Endometrial microvascular endothelial cells (primary cell): Measurements from ENCODE around the gene NACC2. TPM values are rescaled to one million over a fixed set of nuclear protein-coding genes. Genes with fewer than 3 reads are reported as not detected.

Experiments
- in situ Hi-C: cut with HindIII; loops from 2 replicates; pipeline ENCODE4 v1.10.0; 2017; ENCODE audit warnings: low sequenced_read_pairs, low pct_unique_long_range_greater_than_20kb; ENCODE audit errors: inconsistent ontology term
- total RNA-seq: library from RNA; depleted of rRNA; stranded (reverse); fragments of >200 nt; gene quantifications from one replicate; pipeline ENCODE4 v1.2.3, GENCODE V29; 2015; ENCODE audit errors: inconsistent ontology term

The NACC2 gene
- total RNA-seq, 1 donor from 2014 or later, result 21.9 TPM

DNA sequence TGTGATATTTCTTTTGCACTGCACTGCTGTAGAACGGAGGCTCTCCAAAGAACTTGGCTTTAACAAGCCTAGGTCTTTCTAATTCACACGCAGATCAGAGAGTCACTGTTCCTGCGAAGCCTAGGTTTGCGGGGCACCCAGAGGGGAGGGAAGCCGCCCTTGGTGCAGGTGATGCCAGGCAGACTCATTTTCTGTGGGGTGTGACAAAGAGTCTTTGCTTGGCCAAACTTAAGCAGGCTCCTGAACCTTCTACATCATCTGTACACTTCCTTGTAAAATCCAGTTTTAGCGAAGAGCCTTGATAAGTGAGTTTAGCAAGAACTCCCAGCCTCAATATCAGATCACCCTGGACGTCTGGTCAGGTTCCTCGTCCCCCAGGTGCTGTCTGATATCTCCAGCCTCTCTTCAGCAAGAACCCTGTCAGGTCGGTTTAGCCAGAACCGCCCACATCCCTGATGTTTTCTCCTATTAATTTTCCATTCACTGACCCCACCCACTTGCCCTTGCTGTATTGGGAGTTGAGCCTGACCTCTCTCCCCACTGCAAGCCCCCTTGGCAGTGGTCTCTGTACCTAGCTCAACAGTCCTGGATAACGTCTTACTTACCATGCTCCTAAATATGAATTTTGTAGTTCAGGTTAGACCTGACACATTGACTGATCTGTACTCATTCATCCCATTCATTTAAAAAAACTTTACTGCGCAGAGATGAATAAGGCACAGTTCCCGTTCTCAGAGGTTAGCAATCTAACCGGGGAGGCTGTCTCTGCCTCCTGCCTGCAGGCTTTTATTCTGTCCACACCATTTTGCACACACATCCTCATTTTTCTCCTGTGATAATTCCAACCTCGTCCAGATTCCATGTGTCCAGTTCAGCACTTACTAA is 133.0 kb downstream of the NACC2 start:
- in situ Hi-C loops, result no loop called here

DNA sequence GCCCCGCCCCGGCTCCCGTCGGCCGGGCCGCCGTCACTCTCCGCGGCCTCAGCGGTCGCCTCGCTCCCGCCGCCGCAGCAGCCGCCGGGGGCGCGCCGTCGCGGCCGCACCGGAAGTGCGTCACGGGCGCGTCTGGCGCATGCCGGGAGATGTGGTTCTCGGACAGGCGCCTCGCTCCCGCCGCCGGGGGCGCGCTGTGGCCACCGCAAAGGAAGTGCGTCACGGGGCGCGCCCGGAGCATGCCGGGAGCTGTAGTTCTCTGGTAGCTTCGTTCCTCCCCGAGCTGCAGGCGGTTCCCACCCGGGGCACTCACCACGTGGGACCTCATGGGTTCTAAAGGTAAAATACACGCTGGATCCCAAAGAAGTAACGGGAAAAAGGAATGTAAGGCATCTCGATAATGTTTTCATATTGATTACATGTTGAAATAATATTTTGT is 133.8 kb downstream of the NACC2 start, which contains the start of gene UBAC1:
Gene UBAC1 (minus strand): TSS at position 97 of the 439 bp plus-strand sequence. CDS start 211 bp downstream, outside the sequence.
- in situ Hi-C loops, result no loop called here

DNA sequence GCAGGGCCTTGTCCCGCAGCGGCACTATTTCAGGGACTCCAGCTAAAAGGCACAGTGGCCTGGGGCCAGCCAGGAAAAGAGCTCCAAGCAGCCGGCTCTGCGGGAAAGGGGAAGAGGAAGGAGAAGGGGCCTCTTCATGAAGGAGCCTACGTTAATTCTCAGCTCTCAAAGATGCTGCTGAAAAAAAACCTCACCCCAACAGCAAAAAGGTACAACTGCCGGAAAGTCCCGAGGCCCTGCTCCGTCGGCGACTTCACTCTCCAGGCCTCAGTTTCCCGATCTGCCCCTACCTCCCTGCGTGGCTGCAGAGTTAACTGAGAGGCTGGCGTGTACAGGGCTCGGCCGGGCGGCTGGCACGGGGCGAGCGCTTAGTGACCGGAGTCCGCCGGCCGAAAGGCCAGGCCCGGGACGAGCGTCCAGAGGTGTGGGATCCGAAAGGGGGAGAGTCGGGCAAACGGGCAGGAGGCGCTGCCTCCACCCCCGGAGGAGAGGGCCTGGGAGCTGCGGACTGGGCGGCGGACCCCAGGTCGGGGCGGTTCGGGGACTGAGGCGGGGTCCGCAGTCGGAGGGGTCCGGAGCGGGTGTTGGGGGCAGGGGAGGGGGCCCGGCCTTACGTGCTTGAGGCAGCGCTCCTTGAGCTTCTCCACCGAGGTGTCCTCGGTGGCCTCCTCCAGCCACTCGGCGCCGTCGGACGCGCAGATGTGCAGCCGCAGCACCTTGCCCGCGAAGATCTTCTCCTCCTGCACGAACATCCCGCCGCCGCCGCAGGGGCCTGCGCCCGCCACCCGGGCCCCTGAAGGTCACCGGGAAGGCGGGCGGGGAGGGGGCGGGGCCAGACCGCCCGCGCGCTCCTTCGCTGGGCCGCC is 134.4 kb downstream of the NACC2 start:
- in situ Hi-C loops, result no loop called here

DNA sequence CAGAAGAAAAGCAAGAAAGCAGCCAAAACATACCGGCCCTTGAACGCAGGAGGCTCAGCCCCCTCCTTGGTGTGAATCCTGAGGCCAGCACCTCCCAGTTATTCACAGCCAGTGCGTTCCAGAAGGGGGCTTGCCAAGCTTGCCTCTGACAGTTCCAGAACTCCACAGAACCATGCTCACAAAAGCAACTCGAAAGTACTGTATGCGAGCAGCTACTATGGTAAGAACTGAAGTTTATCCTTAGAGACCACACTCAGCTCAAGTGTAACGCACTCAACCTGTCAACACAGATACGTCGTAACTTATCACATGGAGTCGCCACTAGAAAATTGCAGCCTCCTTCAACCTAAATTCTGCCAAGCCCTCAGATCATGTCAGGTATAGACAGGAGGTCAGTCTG is 135.3 kb downstream of the NACC2 start:
- in situ Hi-C loops, result no loop called here

DNA sequence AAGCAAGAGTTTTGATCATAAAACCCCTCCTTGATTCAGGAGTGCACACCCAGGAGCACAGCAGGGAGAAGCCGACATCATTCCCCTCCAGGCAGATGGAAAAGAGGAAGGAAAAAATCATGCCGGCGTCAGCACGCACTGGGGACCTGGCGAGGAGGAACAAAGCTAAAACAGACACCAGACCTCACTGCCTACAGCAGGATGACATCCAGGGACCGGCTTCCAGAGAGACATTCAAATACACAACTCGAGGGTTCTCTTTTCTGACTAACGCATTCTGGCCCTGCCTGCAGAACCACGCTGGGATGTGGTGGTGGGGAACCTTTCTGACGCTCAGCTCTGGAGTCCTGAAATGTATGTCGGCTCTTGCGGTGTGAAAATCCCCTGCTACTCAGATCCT is 136.6 kb downstream of the NACC2 start:
- in situ Hi-C loops, result no loop called here

DNA sequence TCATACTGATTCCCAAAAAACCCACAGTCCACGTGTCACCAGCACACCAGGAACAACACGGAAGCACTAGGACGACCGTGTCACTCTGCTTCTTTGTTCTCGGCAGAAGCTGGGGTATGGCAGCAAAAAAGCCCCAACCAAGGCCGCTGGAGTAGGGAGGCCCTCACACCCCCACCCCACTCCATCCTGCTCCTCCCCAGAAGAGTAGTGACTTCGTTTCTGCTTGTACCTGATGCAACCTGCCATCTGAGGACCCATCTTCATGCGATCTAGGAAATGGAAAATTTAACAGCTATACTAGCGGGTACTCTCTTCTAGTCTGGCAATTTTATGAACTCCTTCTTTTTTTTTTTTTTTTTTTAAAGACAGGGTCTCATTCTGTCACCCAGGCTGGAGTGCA is 137.7 kb downstream of the NACC2 start:
- in situ Hi-C loops, result no loop called here

DNA sequence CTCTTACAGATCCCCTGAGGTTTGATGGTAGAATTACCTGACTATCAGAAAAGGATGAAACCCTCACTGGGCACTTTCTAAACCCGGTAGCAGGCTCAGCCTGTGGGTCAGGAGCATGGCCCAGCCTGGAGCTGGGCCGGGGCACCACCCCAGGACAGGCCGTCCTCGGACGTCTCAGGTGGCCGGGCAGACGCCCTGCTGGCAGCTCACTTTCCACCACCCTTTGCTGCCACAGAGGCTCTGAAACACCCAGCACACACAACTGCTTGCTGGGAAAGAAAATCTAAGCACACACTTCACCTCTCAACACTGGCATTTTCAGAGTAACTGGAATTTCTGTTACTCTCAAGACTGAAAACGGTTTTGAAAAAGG is 138.3 kb downstream of the NACC2 start:
- in situ Hi-C loops, result no loop called here

Other genes starting within 250 kb of the NACC2 start
- 19.1 TPM for gene CAMSAP1, start 187.7 kb downstream of the NACC2 start, total RNA-seq
- 46.9 TPM for gene UBAC1, start 133.9 kb downstream of the NACC2 start, total RNA-seq
- gene TMEM250, start 23.6 kb upstream of the NACC2 start, total RNA-seq, result 49.3 TPM
- not detected for gene LHX3, start 109.8 kb upstream of the NACC2 start, total RNA-seq
- gene QSOX2, start 150.5 kb upstream of the NACC2 start, total RNA-seq, result 21.7 TPM
- gene CCDC187, start 208.8 kb upstream of the NACC2 start, total RNA-seq, result not detected
- 20.2 TPM for gene GPSM1, start 232.2 kb upstream of the NACC2 start, total RNA-seq